DMS53 treated with DMSO at 0.1 percent for 48 hours (cell line): ENCODE results near the gene SARS1.
"Not testable (repeated sequence)": the region's sequence is repeated elsewhere in the genome, so short reads cannot be mapped to it uniquely, and the experiment has no call there.

ENCODE experiments used
- DNase-seq: peaks from one replicate; lab custom pipeline; 2025; ENCODE audit not compliant: unreplicated experiment; lab: John Stamatoyannopoulos, UW

SARS1 gene

GRCh38 chr1:109191891-109192290 is 21.8 kb upstream of the SARS1 start:
- no peak for DNase-seq

GRCh38 chr1:109192433-109192832 is 21.3 kb upstream of the SARS1 start:
- DNase-seq, result no peak

GRCh38 chr1:109193653-109194590 is 19.8 kb upstream of the SARS1 start:
- DNase-seq, result peak; percentile 62

GRCh38 chr1:109197158-109198042 is 16.3 kb upstream of the SARS1 start:
- DNase-seq, result no peak

- no peak for DNase-seq
These were observed 15.5 kb upstream of the SARS1 start for GRCh38 chr1:109198043-109198695.

GRCh38 chr1:109198745-109199144 is 15.0 kb upstream of the SARS1 start:
- DNase-seq, result no peak

GRCh38 chr1:109199710-109200109 is 14.0 kb upstream of the SARS1 start:
- no peak for DNase-seq

GRCh38 chr1:109201123-109201703 is 12.5 kb upstream of the SARS1 start:
- DNase-seq, result no peak

- DNase-seq, result no peak
These were observed 9.2 kb upstream of the SARS1 start for GRCh38 chr1:109204484-109204883.

- DNase-seq, result no peak
These were observed 7.4 kb upstream of the SARS1 start for GRCh38 chr1:109206339-109206738.

GRCh38 chr1:109207467-109208103 is 6.1 kb upstream of the SARS1 start:
- no peak for DNase-seq

- DNase-seq, result no peak
These were observed 5.3 kb upstream of the SARS1 start for GRCh38 chr1:109208394-109208793.

- no peak for DNase-seq
These were observed 4.8 kb upstream of the SARS1 start for GRCh38 chr1:109208836-109209463.

- DNase-seq, result no peak
These were observed 3.7 kb upstream of the SARS1 start for GRCh38 chr1:109210058-109210457.

GRCh38 chr1:109213345-109213823 is 334 bp upstream of the SARS1 start:
- no peak for DNase-seq

GRCh38 chr1:109214695-109215623 is 1.2 kb downstream of the SARS1 start:
- peak; percentile 68 for DNase-seq

- DNase-seq, result no peak
These were observed 2.9 kb downstream of the SARS1 start for GRCh38 chr1:109216662-109217061.

- DNase-seq, result no peak
These were observed 4.8 kb downstream of the SARS1 start for GRCh38 chr1:109218516-109218915.

- DNase-seq, result not testable (repeated sequence)
These were observed 7.5 kb downstream of the SARS1 start for GRCh38 chr1:109221201-109221600.
